Myometrial cell (primary cell): Measurements from ENCODE around the gene LHFPL3. TPM values are rescaled to one million over a fixed set of nuclear protein-coding genes. Genes with fewer than 3 reads are reported as not detected.

ENCODE experiments used
- total RNA-seq: library from RNA; depleted of rRNA; stranded (reverse); fragments of >200 nt; gene quantifications from 2 replicates; pipeline ENCODE4 v1.2.3, GENCODE V29; 2015

Gene LHFPL3
- total RNA-seq, result not detected in 2 replicates

DNA sequence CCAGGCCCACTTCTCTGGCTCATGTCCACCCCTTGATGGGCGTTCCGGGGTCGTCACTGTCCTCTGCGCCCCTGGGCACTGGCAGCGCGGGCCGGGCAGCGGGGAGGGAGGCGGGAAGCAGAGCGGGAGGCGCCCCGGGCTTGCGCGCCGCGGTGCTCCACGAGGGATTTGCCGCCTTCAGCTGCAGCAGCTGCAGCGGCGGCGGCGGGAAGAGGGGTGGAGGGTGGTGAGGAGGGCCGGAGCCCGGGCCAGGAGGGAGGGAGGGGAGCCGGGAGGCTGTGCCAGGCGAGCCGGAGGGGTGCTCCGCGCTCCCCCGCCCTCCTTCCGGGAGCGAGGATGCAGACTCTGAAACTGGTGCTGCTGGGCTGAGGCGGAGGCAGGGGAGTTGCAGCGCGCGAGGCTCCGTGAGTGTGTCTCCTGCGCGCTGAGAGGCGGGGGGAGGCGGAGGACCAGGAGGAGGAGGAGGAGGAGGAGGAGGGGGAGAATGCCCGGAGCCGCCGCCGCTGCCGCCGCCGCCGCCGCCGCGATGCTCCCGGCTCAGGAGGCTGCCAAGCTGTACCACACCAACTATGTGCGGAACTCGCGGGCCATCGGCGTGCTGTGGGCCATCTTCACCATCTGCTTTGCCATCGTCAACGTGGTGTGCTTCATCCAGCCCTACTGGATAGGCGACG, at the start of gene LHFPL3:
TSS of gene LHFPL3 (plus strand) at position 308 of the 674 bp plus-strand sequence.

Other genes with a start within 250 kb of the LHFPL3 start
- gene ORC5, start 120.6 kb upstream of the LHFPL3 start, total RNA-seq, result 15.3 and 17.5 TPM in 2 replicates